ENCODE measurements around the gene SFMBT1.

The SFMBT1 gene

DNA sequence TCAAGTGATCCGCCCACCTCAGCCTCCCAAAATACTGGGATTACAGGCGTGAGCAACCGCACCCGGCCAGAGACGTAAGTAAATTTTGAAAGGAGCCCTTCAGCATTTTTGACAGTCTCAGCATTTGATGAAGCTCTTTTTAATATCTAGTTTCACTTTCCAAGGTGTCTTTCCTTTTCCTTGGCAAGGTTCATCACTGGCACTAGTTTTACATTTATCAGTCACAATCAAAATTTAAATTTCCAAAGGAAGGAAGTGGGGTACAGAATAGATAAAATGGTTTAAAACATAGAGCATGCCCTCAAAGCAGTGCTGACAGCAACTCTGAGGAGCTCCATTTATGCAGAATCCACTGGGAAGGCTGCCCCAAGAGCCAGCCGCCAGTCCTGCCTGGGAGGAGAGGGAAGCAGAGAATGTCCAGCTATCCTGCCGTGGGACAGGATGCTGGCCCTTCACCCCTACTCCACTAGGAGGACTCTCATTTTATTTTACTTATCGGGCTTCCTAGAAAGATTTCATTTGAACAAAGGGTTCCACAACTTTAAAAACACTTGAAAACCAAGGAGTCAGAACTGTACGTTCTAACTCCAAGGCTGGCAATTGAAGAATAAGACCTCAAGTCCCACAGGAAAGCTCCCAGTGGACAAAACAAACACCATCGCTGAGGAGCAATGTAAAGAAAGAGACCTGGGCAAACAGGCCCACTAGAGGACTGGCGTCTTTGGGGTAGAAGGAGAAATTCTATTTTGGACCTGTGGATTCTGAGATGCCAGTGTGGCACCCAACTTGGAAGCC lies 9.9 kb downstream of the SFMBT1 start:
- no peak for TF ChIP-seq TAF1 (IDR thresholded peaks at IDR 0.05; ENCODE audit: borderline replicate concordance, insufficient read depth, low read length)
- no peak for TF ChIP-seq POLR2AphosphoS5 (IDR thresholded peaks at IDR 0.05; ENCODE audit: low read depth, low read length)
- TF ChIP-seq FOXP2 (optimal IDR thresholded peaks at IDR 0.05; ENCODE audit: borderline replicate concordance, extremely low read depth, extremely low read length, insufficient read depth) = no peak
- TF ChIP-seq SIN3A (IDR thresholded peaks at IDR 0.05; ENCODE audit: borderline replicate concordance, insufficient read depth, low read length) = no peak
- TF ChIP-seq, protein P1, sequence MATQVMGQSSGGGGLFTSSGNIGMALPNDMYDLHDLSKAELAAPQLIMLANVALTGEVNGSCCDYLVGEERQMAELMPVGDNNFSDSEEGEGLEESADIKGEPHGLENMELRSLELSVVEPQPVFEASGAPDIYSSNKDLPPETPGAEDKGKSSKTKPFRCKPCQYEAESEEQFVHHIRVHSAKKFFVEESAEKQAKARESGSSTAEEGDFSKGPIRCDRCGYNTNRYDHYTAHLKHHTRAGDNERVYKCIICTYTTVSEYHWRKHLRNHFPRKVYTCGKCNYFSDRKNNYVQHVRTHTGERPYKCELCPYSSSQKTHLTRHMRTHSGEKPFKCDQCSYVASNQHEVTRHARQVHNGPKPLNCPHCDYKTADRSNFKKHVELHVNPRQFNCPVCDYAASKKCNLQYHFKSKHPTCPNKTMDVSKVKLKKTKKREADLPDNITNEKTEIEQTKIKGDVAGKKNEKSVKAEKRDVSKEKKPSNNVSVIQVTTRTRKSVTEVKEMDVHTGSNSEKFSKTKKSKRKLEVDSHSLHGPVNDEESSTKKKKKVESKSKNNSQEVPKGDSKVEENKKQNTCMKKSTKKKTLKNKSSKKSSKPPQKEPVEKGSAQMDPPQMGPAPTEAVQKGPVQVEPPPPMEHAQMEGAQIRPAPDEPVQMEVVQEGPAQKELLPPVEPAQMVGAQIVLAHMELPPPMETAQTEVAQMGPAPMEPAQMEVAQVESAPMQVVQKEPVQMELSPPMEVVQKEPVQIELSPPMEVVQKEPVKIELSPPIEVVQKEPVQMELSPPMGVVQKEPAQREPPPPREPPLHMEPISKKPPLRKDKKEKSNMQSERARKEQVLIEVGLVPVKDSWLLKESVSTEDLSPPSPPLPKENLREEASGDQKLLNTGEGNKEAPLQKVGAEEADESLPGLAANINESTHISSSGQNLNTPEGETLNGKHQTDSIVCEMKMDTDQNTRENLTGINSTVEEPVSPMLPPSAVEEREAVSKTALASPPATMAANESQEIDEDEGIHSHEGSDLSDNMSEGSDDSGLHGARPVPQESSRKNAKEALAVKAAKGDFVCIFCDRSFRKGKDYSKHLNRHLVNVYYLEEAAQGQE (IDR thresholded peaks at IDR 0.05; ENCODE audit: insufficient read depth in 1 of 2, low read depth in 2 of 2, low read length in 2 of 2) = no peak

DNA sequence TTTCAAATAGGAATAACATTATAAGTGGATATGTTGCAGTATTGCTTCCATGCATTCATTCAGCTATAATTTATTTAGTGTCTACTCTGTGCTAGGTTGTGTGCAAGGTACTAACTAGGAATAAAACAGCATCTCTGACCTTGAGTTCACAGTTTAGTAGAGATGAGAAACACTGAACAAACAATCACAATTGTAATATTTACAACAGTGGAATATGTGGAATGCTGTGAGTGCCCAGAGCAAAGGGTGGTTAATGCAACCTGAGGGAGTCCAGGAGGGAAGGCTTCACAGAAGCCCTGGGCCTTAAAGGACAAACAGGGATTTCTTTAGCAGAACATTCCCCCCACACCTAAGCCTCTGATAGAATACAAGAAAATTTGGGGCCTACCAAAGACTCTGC lies 13.3 kb downstream of the SFMBT1 start:
- no peak for TF ChIP-seq TAF1 (IDR thresholded peaks at IDR 0.05; ENCODE audit: borderline replicate concordance, insufficient read depth, low read length)
- TF ChIP-seq, protein P1 (IDR thresholded peaks at IDR 0.05; ENCODE audit: insufficient read depth in 1 of 2, low read depth in 2 of 2, low read length in 2 of 2) = no peak
- TF ChIP-seq FOXP2 (optimal IDR thresholded peaks at IDR 0.05; ENCODE audit: borderline replicate concordance, extremely low read depth, extremely low read length, insufficient read depth) = no peak
- no peak for TF ChIP-seq POLR2AphosphoS5 (IDR thresholded peaks at IDR 0.05; ENCODE audit: low read depth, low read length)
- no peak for TF ChIP-seq SIN3A (IDR thresholded peaks at IDR 0.05; ENCODE audit: borderline replicate concordance, insufficient read depth, low read length)

DNA sequence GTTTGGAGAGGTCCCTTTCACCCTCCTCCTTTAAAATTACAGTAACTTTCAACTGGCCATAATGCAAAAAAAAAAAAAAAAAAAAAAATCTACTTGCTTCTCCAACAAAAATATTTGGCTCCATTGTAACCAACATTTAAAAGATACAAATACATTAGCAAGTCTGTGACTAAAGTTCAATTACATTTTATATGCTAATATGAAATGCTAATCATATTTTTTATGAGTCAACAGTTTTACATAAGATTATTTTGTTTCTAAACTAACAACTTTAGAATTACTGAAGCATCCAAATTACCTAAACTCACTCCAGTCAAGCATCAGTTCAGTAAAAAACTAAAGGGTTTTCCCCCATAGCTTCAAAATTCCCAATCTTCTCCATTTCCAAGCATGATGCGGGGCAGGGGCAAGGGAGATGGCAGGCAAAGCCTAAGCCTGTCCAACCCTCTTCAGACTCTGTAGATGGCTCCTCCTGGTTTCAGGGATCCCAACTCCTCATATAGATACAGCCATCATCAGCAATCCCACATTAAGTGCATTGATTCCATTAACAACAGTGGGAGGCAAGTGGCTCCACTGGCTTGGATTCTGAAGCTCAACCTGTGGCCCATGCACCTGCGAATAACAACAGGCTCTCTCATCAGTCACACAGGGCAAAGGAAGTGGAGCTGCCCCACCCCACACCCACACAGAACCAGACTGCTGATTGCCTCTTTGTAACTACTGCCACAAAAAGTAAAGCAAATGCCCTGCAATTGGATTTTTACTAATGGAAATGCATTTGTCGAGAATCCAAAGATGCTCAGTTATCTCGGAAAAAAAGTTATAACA lies 15.0 kb downstream of the SFMBT1 start:
- no peak for TF ChIP-seq POLR2AphosphoS5 (IDR thresholded peaks at IDR 0.05; ENCODE audit: low read depth, low read length)
- TF ChIP-seq, protein P1 (IDR thresholded peaks at IDR 0.05; ENCODE audit: insufficient read depth in 1 of 2, low read depth in 2 of 2, low read length in 2 of 2) = no peak

GRCh38 chr3:53028641-53029040 lies 17.2 kb downstream of the SFMBT1 start:
- no peak for TF ChIP-seq TAF1 (IDR thresholded peaks at IDR 0.05; ENCODE audit: borderline replicate concordance, insufficient read depth, low read length)
- TF ChIP-seq POLR2AphosphoS5 (IDR thresholded peaks at IDR 0.05; ENCODE audit: low read depth, low read length) = no peak
- TF ChIP-seq SIN3A (IDR thresholded peaks at IDR 0.05; ENCODE audit: borderline replicate concordance, insufficient read depth, low read length) = no peak
- TF ChIP-seq, protein P1 (IDR thresholded peaks at IDR 0.05; ENCODE audit: insufficient read depth in 1 of 2, low read depth in 2 of 2, low read length in 2 of 2) = no peak
- no peak for TF ChIP-seq FOXP2 (optimal IDR thresholded peaks at IDR 0.05; ENCODE audit: borderline replicate concordance, extremely low read depth, extremely low read length, insufficient read depth)

All from PFSK-1 (cell line).